K562 (cell line): Measurements from ENCODE around the gene BRAP. TPM values are rescaled to one million over a fixed set of nuclear protein-coding genes. Genes with fewer than 3 reads are reported as not detected.

Source experiments
- CEBPG ChIP-seq, 3 experiments: fragments of 200-800 bp in 1 of 3; sonication (Bioruptor generic) in 1 of 3; sonication (generic) in 1 of 3; formaldehyde crosslinking in 1 of 3; IDR thresholded peaks in 2 of 3; conservative IDR thresholded peaks in 1 of 3; 2 replicates each; pipeline versions ENCODE4 v1.6.1 to v1.8.0; 2016 to 2022; ENCODE audit warnings: missing compliant biosample characterization in 2 of 3, missing genetic modification characterization in 2 of 3, mild to moderate bottlenecking in 1 of 3, missing genetic modification reagents in 1 of 3
- EHMT2 ChIP-seq: fragments of 450-650 bp; IDR thresholded peaks from 2 replicates; pipeline ENCODE4 v1.6.1; 2018; ENCODE audit warnings: antibody characterized with exemption
- ELF2 ChIP-seq: fragments of 250-450 bp; sonication (Bioruptor Pico); IDR thresholded peaks from 2 replicates; pipeline ENCODE4 v1.5.0; 2021; ENCODE audit warnings: mild to moderate bottlenecking
- SP2 ChIP-seq: IDR thresholded peaks from 2 replicates; pipeline ENCODE4 v1.6.1; 2011; ENCODE audit warnings: mild to moderate bottlenecking, low read depth, low read length, moderate library complexity; ENCODE audit not compliant: poor library complexity, severe bottlenecking; ENCODE audit errors: extremely low read depth
- SRSF9 ChIP-seq: fragments of 200-400 bp; formaldehyde crosslinking; IDR thresholded peaks from 2 replicates; pipeline ENCODE4 v1.6.1; 2017; ENCODE audit warnings: low read depth, low read length, borderline replicate concordance
- TAF7 ChIP-seq: fragments of 450-650 bp; IDR thresholded peaks from 2 replicates; pipeline ENCODE4 v1.6.1; 2016; ENCODE audit warnings: missing genetic modification characterization, missing compliant biosample characterization
- TEAD4 ChIP-seq, 2 experiments: sonication (generic) in 1 of 2; formaldehyde crosslinking in 1 of 2; IDR thresholded peaks; 2 replicates each; pipeline versions ENCODE4 v1.6.1 to v1.8.0; 2012 to 2022; ENCODE audit warnings: borderline replicate concordance in 1 of 2, inconsistent platforms in 1 of 2, low read length in 1 of 2, mild to moderate bottlenecking in 1 of 2, missing genetic modification reagents in 1 of 2
- THRB ChIP-seq: fragments of 450-650 bp; formaldehyde crosslinking; conservative IDR thresholded peaks from 2 replicates; pipeline ENCODE4 v1.4.0; 2022; ENCODE audit warnings: mild to moderate bottlenecking, missing genetic modification characterization
- TOE1 ChIP-seq, 2 experiments: fragments of 450-650 bp in 1 of 2; sonication (generic) in 1 of 2; formaldehyde crosslinking in 1 of 2; IDR thresholded peaks; 2 replicates each; pipeline versions ENCODE4 v1.7.1 to v1.8.0; 2016 to 2022; ENCODE audit warnings: borderline replicate concordance in 2 of 2, mild to moderate bottlenecking in 2 of 2, antibody characterized with exemption in 1 of 2, inconsistent platforms in 1 of 2, low read depth in 1 of 2, missing genetic modification reagents in 1 of 2, moderate library complexity in 1 of 2
- polyA plus RNA-seq, 8 experiments: library from polyadenylated mRNA; depleted of rRNA in 4 of 8; stranded (reverse) in 5 of 8; unstranded in 3 of 8; fragments of >200 nt; fragmentation: Nextera tagmentation in 2 of 8; fragmentation: Illumina TruSeq in 1 of 8; extraction: Ambion mirVana in 2 of 8; extraction: Trizol in 1 of 8; gene quantifications; 2 replicates each; pipeline versions ENCODE4 v1.2.1 to v1.2.3, GENCODE V29; 2011 to 2014; ENCODE audit warnings: inconsistent platforms in 1 of 8, missing spikeins in 1 of 8
- total RNA-seq, 7 experiments: library from RNA; depleted of rRNA in 6 of 7; stranded (reverse); fragments of >200 nt in 6 of 7; fragmentation: Illumina TruSeq in 2 of 7; extraction: Trizol in 2 of 7; gene quantifications; 2 replicates each; pipeline versions ENCODE4 v1.2.1 to v1.2.3, GENCODE V29; 2011 to 2021; ENCODE audit warnings: low replicate concordance in 1 of 7
- TF ChIP-seq, protein P1 (sequence below): sonication (generic); formaldehyde crosslinking; IDR thresholded peaks from 2 replicates; pipeline ENCODE4 v1.8.1; 2023; ENCODE audit warnings: missing genetic modification reagents, mild to moderate bottlenecking, borderline replicate concordance
- TF ChIP-seq, protein P2 (sequence below), 2 experiments: fragments of 250-450 bp in 1 of 2; fragments of 450-650 bp in 1 of 2; sonication (Bioruptor Pico) in 1 of 2; IDR thresholded peaks; 2 replicates each; pipeline versions ENCODE4 v1.6.1 to v1.8.0; 2016 to 2021; ENCODE audit warnings: mild to moderate bottlenecking in 2 of 2, moderate library complexity in 2 of 2, missing compliant biosample characterization in 1 of 2, missing genetic modification characterization in 1 of 2
- TF ChIP-seq, protein P3 (sequence below), 2 experiments: IDR thresholded peaks in 1 of 2; conservative IDR thresholded peaks in 1 of 2; 2 replicates each; pipeline ENCODE4 v1.6.1; 2016; ENCODE audit warnings: low read depth in 2 of 2, mild to moderate bottlenecking in 1 of 2, missing compliant biosample characterization in 1 of 2, missing genetic modification characterization in 1 of 2, moderate library complexity in 1 of 2

Gene BRAP
- total and polyA plus RNA-seq, 9 of the 15 experiments (the other 6 are each of a cell fraction or from before 2014, with no cell fraction given): 2.2 to 32.6 (median 27.5) TPM

GRCh38 chr12:111599453-111600204 is 86.1 kb downstream of the BRAP start (continued):
- TF ChIP-seq CEBPG (CRISPR knock-in tag; IDR thresholded peaks at IDR 0.05) (peak; percentile 79; the same call in 1 of the 2 replicates), CEBPG (tag; conservative IDR thresholded peaks at IDR 0.05 in 1 of 2, IDR thresholded peaks at IDR 0.05 in 1 of 2) (peak in 1 of 2 experiments; percentile 22; a peak in 3 of 4 replicates), TAF7 (tag) (peak; percentile 89), EHMT2 (no peak), SRSF9 (no peak), TOE1 (IDR thresholded peaks at IDR 0.05; ENCODE audit: borderline replicate concordance) (peak; percentile 53; the same call in 1 of the 2 replicates), TOE1 (CRISPR knock-in tag; IDR thresholded peaks at IDR 0.05; ENCODE audit: borderline replicate concordance, low read depth) (no peak), TEAD4 (IDR thresholded peaks at IDR 0.05; ENCODE audit: low read length) (no peak), TEAD4 (CRISPR knock-in tag; IDR thresholded peaks at IDR 0.05; ENCODE audit: borderline replicate concordance) (no peak), THRB (CRISPR knock-in tag) (no peak), ELF2 (CRISPR knock-in tag) (peak; percentile 73; the same call in 1 of the 2 replicates), SP2 (no peak)
- TF ChIP-seq, protein P1, sequence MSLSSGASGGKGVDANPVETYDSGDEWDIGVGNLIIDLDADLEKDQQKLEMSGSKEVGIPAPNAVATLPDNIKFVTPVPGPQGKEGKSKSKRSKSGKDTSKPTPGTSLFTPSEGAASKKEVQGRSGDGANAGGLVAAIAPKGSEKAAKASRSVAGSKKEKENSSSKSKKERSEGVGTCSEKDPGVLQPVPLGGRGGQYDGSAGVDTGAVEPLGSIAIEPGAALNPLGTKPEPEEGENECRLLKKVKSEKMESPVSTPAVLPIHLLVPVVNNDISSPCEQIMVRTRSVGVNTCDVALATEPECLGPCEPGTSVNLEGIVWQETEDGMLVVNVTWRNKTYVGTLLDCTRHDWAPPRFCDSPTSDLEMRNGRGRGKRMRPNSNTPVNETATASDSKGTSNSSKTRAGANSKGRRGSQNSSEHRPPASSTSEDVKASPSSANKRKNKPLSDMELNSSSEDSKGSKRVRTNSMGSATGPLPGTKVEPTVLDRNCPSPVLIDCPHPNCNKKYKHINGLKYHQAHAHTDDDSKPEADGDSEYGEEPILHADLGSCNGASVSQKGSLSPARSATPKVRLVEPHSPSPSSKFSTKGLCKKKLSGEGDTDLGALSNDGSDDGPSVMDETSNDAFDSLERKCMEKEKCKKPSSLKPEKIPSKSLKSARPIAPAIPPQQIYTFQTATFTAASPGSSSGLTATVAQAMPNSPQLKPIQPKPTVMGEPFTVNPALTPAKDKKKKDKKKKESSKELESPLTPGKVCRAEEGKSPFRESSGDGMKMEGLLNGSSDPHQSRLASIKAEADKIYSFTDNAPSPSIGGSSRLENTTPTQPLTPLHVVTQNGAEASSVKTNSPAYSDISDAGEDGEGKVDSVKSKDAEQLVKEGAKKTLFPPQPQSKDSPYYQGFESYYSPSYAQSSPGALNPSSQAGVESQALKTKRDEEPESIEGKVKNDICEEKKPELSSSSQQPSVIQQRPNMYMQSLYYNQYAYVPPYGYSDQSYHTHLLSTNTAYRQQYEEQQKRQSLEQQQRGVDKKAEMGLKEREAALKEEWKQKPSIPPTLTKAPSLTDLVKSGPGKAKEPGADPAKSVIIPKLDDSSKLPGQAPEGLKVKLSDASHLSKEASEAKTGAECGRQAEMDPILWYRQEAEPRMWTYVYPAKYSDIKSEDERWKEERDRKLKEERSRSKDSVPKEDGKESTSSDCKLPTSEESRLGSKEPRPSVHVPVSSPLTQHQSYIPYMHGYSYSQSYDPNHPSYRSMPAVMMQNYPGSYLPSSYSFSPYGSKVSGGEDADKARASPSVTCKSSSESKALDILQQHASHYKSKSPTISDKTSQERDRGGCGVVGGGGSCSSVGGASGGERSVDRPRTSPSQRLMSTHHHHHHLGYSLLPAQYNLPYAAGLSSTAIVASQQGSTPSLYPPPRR (CRISPR knock-in tag): no peak
- TF ChIP-seq, protein P2, sequence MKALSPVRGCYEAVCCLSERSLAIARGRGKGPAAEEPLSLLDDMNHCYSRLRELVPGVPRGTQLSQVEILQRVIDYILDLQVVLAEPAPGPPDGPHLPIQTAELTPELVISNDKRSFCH (CRISPR knock-in tag; IDR thresholded peaks at IDR 0.05): no peak
- TF ChIP-seq, protein P2 (tag; IDR thresholded peaks at IDR 0.05): peak; percentile 66; the same call in 1 of the 2 replicates
- TF ChIP-seq, protein P3, sequence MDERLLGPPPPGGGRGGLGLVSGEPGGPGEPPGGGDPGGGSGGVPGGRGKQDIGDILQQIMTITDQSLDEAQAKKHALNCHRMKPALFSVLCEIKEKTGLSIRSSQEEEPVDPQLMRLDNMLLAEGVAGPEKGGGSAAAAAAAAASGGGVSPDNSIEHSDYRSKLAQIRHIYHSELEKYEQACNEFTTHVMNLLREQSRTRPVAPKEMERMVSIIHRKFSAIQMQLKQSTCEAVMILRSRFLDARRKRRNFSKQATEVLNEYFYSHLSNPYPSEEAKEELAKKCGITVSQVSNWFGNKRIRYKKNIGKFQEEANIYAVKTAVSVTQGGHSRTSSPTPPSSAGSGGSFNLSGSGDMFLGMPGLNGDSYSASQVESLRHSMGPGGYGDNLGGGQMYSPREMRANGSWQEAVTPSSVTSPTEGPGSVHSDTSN (CRISPR knock-in tag; IDR thresholded peaks at IDR 0.05; ENCODE audit: low read depth): no peak
- TF ChIP-seq, protein P3 (tag; conservative IDR thresholded peaks at IDR 0.05; ENCODE audit: low read depth): no peak
